ENCODE measurements around the gene ATXN7L3.
"Not testable (repeated sequence)": the region's sequence is repeated elsewhere in the genome, so short reads cannot be mapped to it uniquely, and the experiment has no call there.

DNA sequence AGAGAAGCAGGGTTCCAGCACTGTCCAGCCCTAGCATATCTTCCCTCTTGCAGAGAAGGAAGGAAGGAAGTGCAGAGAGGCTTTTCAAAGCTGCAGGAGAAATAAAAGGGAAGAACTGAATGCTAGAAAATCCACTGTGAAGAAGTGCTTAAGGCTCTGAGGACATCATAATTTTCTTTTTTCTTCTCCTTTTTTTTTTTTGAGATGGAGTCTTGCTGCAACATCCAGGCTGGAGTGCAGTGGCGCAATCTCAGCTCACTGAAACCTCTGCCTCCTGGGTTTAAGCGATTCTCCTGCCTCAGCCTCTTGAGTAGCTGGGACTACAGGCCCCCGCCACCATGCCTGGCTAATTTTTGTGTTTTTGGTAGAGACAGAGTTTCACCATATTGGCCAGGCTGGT lies 50.6 kb downstream of the ATXN7L3 start:
- TF ChIP-seq EZH2 (IDR thresholded peaks at IDR 0.05; ENCODE audit: borderline replicate concordance, low read depth, low read length, severe bottlenecking): not testable (repeated sequence)
- TF ChIP-seq, protein P1, sequence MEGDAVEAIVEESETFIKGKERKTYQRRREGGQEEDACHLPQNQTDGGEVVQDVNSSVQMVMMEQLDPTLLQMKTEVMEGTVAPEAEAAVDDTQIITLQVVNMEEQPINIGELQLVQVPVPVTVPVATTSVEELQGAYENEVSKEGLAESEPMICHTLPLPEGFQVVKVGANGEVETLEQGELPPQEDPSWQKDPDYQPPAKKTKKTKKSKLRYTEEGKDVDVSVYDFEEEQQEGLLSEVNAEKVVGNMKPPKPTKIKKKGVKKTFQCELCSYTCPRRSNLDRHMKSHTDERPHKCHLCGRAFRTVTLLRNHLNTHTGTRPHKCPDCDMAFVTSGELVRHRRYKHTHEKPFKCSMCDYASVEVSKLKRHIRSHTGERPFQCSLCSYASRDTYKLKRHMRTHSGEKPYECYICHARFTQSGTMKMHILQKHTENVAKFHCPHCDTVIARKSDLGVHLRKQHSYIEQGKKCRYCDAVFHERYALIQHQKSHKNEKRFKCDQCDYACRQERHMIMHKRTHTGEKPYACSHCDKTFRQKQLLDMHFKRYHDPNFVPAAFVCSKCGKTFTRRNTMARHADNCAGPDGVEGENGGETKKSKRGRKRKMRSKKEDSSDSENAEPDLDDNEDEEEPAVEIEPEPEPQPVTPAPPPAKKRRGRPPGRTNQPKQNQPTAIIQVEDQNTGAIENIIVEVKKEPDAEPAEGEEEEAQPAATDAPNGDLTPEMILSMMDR (IDR thresholded peaks at IDR 0.05; ENCODE audit: borderline replicate concordance, extremely low read depth, low read length, poor library complexity, severe bottlenecking): not testable (repeated sequence)

All from DND-41 (cell line).